ENCODE data around the gene OOSP4A.
"Not testable (repeated sequence)": the region's sequence is repeated elsewhere in the genome, so short reads cannot be mapped to it uniquely, and the experiment has no call there.

The OOSP4A gene

GRCh38 chr11:59981106-59981770 lies 17.4 kb downstream of the OOSP4A start:
- DNase-seq = peak in 1 of 2 experiments; percentile 22

- not testable (repeated sequence) for DNase-seq
Measured at GRCh38 chr11:59982037-59982436, 18.2 kb downstream of the OOSP4A start.

GRCh38 chr11:59983212-59983611 lies 19.4 kb downstream of the OOSP4A start:
- no peak for DNase-seq

- no peak for DNase-seq
Measured at GRCh38 chr11:59984368-59984767, 20.5 kb downstream of the OOSP4A start.

- DNase-seq = no peak
Measured at GRCh38 chr11:59990421-59990820, 26.6 kb downstream of the OOSP4A start.

- no peak for DNase-seq
Measured at GRCh38 chr11:59992425-59992824, 28.6 kb downstream of the OOSP4A start.

- no peak for DNase-seq
Measured at GRCh38 chr11:59997800-59998199, 34.0 kb downstream of the OOSP4A start.

GRCh38 chr11:59999691-60000090 lies 35.9 kb downstream of the OOSP4A start:
- no peak for DNase-seq

GRCh38 chr11:60003729-60004128 lies 39.9 kb downstream of the OOSP4A start:
- DNase-seq = no peak

- no peak for DNase-seq
Measured at GRCh38 chr11:60005360-60005759, 41.5 kb downstream of the OOSP4A start.

- DNase-seq = no peak
Measured at GRCh38 chr11:60016881-60017280, 53.0 kb downstream of the OOSP4A start, which contains the start of gene OOSP4B. TSS of gene OOSP4B (plus strand) at chr11:60017181.

GRCh38 chr11:60018058-60018457 lies 54.2 kb downstream of the OOSP4A start:
- no peak for DNase-seq

Measured in NCI-H526 (cell line).